Fibroblast of skin of abdomen (primary cell): ENCODE measurements around the gene CSH2.
A peak's percentile ranks its signal among the peaks of the same experiment; 100 is the strongest.
"Not testable (repeated sequence)": the region's sequence is repeated elsewhere in the genome, so short reads cannot be mapped to it uniquely, and the experiment has no call there.

Source experiments
- DNase-seq: peaks from one replicate; pipeline ENCODE4 v3.0.0-alpha.2; 2013

Gene CSH2

DNA sequence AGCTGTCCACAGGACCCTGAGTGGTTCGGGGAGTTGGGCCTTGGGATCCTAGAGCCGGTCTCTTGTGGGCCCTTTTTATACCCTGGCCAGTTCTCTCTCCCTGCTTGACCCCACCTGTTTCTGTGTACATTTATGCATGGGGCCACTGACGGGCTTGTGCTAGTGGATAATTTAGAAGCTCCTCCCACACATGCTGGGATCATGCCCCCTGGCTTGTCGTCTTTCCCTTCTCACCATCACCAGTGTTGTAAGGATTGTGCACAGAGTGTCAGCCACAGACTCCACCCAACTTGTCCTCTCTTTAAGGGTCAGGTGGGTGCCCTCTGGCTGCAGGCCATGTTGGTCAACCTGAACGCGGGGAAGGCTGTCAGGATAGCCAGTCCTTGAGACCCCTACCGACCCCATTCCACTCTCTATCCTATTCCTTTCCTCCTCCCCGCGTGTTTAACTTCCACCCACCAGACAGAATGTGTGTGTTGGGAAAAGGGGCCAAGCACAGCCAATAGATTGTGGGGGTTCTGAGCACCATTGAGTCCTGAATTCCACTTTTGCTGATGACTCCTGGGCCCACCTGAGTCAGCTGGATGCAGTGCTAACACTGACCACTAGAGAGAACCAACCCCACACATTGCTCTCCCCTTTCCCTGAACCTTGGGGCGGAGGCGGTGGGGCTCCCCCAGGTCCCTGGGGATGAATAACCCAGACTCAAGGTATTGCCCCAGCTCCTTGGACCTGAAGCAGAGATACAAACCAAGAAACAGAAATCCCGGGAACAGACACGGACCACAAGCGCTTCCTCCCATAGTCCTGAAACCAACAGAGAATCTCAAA lies 23.3 kb upstream of the CSH2 start, which contains the start of gene CSH1:
TSS of gene CSH1 (minus strand) at position 51 of the 831 bp plus-strand sequence. CDS start 63 bp downstream, outside the sequence.
- not testable (repeated sequence) for DNase-seq

GRCh38 chr17:63894821-63895220 lies 21.3 kb upstream of the CSH2 start:
- not testable (repeated sequence) for DNase-seq

GRCh38 chr17:63894021-63894420 lies 20.5 kb upstream of the CSH2 start:
- not testable (repeated sequence) for DNase-seq

GRCh38 chr17:63892316-63893037 lies 19.0 kb upstream of the CSH2 start:
- DNase-seq = not testable (repeated sequence)

- DNase-seq = peak; percentile 35
Observed at GRCh38 chr17:63889026-63889848, 15.8 kb upstream of the CSH2 start.

DNA sequence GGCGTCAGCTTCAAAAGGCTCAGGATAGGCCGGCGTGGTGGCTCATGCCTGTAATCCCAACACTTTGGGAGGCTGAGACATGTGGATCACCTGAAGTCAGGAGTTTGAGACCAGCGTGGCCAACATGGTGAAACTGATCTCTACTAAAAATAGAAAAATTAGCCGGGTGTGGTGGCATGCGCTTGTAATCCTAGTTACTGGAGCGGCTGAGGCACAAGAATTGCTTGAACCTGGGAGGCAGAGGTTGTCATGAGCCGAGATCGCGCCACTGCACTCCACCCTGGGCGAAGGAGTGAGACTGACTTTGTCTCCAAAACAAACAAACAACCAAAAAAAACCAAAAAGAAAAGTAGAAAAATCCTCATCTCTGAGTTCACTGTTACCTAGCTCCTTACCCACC lies 11.6 kb upstream of the CSH2 start:
- DNase-seq = not testable (repeated sequence)

DNA sequence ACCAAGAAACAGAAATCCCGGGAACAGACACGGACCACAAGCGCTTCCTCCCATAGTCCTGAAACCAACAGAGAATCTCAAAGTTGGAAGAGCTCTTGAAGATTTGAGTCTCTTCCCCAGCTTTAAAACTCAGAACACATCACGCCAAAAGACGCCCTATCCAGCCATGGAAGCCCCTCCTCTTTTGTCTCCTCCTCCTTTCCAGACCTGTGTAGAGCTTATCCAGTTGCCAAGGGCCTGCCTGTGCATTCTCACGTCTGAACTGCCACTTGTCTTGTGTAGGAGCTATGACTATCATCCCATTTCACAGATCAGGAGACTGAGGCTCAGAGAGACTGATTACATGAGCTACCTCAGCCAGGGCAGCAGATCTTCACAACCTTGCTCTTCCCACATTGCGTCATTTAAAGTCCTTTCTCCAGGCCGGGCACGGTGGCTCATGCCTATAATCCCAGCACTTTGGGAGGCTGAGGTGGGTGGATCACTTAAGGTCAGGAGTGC lies 9.2 kb upstream of the CSH2 start:
- not testable (repeated sequence) for DNase-seq

DNA sequence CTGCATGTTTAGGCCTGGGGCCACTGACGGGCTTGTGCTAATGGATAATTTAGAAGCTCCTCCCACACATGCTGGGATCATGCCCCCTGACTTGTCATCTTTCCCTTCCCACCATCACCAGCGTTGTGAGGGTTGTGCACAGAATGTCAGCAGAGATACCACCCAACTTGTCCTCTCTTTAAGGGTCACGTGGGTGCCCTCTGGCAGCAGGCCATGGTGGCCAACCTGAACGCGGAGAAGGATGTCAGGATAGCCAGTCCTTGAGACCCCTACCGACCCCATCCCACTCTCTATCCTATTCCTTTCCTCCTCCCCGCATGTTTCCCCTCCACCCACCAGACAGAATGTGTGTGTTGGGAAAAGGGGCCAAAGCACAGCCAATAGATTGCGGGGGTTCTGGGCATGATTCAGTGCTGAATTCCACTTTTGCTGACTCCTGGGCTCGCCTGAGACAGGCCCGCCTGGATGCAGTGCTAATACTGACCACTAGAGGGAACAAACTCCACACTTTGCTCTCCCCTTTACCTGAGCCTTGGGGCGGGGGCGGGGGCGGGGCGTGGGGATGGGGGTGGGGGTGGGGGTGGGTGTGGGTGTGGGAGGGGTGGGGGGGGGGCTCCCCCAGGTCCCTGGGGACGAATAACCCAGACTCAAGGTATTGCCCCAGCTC lies 8.6 kb upstream of the CSH2 start, which contains the start of gene GH2:
TSS of gene GH2 (minus strand) at position 10 of the 667 bp plus-strand sequence. CDS start 143 bp downstream, outside the sequence.
- peak; percentile 40 for DNase-seq

- DNase-seq = not testable (repeated sequence)
Observed at GRCh38 chr17:63881337-63881736, 7.9 kb upstream of the CSH2 start.

DNA sequence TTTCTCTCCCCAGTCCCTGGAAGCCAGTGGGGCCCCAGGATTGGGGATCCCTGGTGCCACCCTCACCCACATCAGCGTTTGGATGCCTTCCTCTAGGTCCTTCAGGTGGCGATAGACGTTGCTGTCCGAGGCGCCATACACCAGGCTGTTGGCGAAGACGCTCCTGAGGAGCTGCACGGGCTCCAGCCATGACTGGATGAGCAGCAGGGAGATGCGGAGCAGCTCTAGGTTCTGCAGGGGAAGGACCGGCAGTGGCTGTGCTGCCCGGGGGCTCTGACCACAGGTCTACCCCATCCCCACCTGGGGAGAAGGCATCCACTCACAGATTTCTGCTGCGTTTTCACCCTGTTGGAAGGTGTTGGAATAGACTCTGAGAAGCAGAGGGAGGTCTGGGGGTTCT lies 7.2 kb upstream of the CSH2 start:
- no peak for DNase-seq

DNA sequence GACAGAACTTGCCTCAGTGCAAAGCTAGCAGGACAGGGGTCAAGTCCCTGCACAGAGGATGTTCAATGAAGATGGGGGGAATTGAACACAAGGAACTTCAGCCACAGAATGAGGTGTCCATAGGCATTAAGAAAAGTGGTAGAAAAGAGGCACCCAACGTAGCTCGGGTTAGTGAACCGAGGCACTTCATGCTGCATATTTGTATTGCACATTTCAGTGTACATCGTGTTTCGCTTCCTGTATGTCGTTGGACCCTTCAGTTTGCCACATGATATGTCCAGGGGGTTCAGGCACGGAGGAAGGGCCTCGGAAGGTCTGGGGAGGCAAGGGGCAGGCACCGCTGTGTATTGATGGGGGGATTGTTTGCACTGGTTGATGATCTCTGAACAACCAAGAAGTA lies 4.9 kb upstream of the CSH2 start:
- DNase-seq = not testable (repeated sequence)

DNA sequence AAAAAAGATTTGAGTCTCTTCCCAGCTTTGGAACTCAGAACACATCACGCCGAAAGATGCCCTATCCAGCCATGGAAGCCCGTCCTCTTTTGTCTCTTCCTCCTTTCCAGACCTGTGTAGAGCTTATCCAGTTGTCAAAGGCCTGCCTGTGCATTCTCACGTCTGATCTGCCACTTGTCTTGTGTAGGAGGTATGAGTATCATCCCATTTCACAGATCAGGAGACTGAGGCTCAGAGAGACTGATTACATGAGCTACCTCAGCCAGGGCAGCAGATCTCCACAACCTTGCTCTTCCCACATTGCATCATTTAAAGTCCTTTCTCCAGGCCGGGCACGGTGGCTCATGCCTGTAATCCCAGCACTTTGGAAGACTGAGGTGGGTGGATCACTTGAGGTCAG lies 1.2 kb upstream of the CSH2 start:
- not testable (repeated sequence) for DNase-seq

DNA sequence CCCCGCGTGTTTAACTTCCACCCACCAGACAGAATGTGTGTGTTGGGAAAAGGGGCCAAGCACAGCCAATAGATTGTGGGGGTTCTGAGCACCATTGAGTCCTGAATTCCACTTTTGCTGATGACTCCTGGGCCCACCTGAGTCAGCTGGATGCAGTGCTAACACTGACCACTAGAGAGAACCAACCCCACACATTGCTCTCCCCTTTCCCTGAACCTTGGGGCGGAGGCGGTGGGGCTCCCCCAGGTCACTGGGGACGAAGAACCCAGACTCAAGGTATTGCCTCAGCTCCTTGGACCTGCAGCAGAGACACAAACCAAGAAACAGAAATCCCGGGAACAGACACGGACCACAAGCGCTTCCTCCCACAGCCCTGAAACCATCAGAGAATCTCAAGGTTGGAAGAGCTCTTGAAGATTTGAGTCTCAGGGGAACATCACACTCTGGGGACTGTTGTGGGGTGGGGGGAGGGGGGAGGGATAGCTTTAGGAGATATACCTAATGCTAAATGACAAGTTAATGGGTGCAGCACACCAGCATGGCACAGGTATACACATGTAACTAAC lies 667 bp upstream of the CSH2 start:
- DNase-seq = not testable (repeated sequence)

DNA sequence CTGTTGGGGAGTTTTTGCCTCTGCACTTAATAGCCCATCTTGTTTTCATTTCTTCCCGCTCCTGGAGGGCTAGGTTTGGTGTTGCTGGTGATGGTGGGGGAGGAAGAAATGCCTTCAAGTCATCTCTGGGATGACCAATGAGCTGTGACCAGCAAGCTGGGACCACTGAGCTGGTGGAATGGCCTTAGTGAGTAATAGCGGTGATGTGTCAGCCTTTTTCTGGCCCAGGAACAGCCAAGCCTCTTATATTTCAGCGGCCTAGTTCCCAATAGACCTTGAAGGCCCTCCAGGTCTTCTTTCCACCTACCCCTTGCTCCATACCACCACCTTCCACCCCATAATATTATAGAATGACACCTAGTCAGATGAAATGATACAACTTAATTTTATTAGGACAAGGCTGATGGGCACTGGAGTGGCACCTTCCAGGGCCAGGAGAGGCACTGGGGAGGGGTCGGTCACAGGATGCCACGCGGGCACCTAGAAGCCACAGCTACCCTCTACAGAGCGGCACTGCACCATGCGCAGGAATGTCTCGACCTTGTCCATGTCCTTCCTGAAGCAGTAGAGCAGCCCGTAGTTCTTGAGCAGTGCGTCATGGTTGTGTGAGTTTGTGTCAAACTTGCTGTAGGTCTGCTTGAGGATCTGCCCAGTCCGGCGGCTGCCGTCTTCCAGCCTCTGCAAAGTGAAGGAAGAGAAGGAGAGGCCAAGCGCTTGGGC lies 1.7 kb downstream of the CSH2 start:
- not testable (repeated sequence) for DNase-seq

GRCh38 chr17:63870292-63870665 lies 3.2 kb downstream of the CSH2 start:
- peak; percentile 49 for DNase-seq

- peak; percentile 71 for DNase-seq
Observed at GRCh38 chr17:63869491-63870291, 3.8 kb downstream of the CSH2 start.

- not testable (repeated sequence) for DNase-seq
Observed at GRCh38 chr17:63866625-63867024, 6.9 kb downstream of the CSH2 start.

DNA sequence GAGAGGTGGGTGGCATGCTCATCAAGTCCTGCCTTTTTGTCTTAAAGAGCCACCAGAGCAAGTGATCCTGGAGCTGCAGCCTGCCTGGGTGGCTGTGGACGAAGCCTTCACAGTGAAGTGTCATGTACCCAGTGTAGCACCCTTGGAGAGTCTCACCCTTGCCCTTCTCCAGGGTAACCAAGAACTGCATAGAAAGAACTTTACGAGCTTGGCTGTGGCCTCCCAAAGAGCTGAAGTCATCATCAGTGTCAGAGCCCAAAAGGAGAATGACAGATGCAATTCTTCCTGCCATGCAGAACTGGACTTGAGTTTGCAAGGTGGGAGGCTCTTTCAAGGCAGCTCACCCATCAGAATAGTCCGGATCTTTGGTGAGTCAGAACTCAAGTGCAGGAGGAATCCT lies 14.2 kb downstream of the CSH2 start:
- no peak for DNase-seq

- DNase-seq = not testable (repeated sequence)
Observed at GRCh38 chr17:63856425-63856824, 17.1 kb downstream of the CSH2 start.

GRCh38 chr17:63855185-63855584 lies 18.3 kb downstream of the CSH2 start:
- no peak for DNase-seq
